GM18907 (cell line): Measurements from ENCODE around the gene KIF13A.
A peak's percentile ranks its signal among the peaks of the same experiment; 100 is the strongest.
"Not testable (repeated sequence)": the region's sequence is repeated elsewhere in the genome, so short reads cannot be mapped to it uniquely, and the experiment has no call there.

Experiments used
- ATAC-seq: cut with Tn5 transposase; IDR thresholded peaks from one replicate; pipeline ENCODE4 v1.9.1; 2021; ENCODE audit warnings: mild to moderate bottlenecking, moderate library complexity; ENCODE audit not compliant: unreplicated experiment

The KIF13A gene

GRCh38 chr6:17999425-17999824, 12.0 kb upstream of the KIF13A start:
- ATAC-seq: no peak

- no peak for ATAC-seq
Observed at GRCh38 chr6:17998442-17998841, 11.0 kb upstream of the KIF13A start.

- no peak for ATAC-seq
Observed at GRCh38 chr6:17998003-17998402, 10.6 kb upstream of the KIF13A start.

GRCh38 chr6:17995414-17995813, 8.0 kb upstream of the KIF13A start:
- ATAC-seq: no peak

- ATAC-seq: no peak
Observed at GRCh38 chr6:17994019-17994418, 6.6 kb upstream of the KIF13A start.

- ATAC-seq: no peak
Observed at GRCh38 chr6:17988422-17988944, 1.0 kb upstream of the KIF13A start.

- peak; percentile 84 for ATAC-seq
Observed at GRCh38 chr6:17987697-17988421, 424 bp upstream of the KIF13A start.

GRCh38 chr6:17986656-17987446, 584 bp downstream of the KIF13A start:
- peak; percentile 29 for ATAC-seq

GRCh38 chr6:17985934-17986655, 1.3 kb downstream of the KIF13A start:
- ATAC-seq: no peak

GRCh38 chr6:17984812-17985670, 2.4 kb downstream of the KIF13A start:
- no peak for ATAC-seq

GRCh38 chr6:17984399-17984798, 3.0 kb downstream of the KIF13A start:
- no peak for ATAC-seq

- ATAC-seq: no peak
Observed at GRCh38 chr6:17983730-17984129, 3.7 kb downstream of the KIF13A start.

GRCh38 chr6:17980329-17980728, 7.1 kb downstream of the KIF13A start:
- no peak for ATAC-seq

- ATAC-seq: no peak
Observed at GRCh38 chr6:17979479-17979878, 8.0 kb downstream of the KIF13A start.

GRCh38 chr6:17976258-17976657, 11.2 kb downstream of the KIF13A start:
- ATAC-seq: not testable (repeated sequence)

GRCh38 chr6:17974570-17975368, 12.7 kb downstream of the KIF13A start:
- ATAC-seq: no peak

GRCh38 chr6:17972978-17973622, 14.3 kb downstream of the KIF13A start:
- ATAC-seq: no peak

GRCh38 chr6:17972074-17972952, 15.1 kb downstream of the KIF13A start:
- ATAC-seq: no peak
